Activated naive CD4-positive, alpha-beta T cell (primary cell): ENCODE measurements around the gene FEV.

ENCODE experiments used
- DNase-seq, 4 experiments: peaks; one replicate each; lab custom pipeline; 2025; lab: John Stamatoyannopoulos, UW

The FEV gene

GRCh38 chr2:218985021-218985324 is at the start of gene FEV:
Gene FEV, minus strand, starts transcription at chr2:218985184. Its CDS starts 109 bp downstream, at chr2:218985075.
- DNase-seq: no peak

GRCh38 chr2:219032051-219032745 is 47.2 kb upstream of the FEV start:
- DNase-seq: no peak

DNA sequence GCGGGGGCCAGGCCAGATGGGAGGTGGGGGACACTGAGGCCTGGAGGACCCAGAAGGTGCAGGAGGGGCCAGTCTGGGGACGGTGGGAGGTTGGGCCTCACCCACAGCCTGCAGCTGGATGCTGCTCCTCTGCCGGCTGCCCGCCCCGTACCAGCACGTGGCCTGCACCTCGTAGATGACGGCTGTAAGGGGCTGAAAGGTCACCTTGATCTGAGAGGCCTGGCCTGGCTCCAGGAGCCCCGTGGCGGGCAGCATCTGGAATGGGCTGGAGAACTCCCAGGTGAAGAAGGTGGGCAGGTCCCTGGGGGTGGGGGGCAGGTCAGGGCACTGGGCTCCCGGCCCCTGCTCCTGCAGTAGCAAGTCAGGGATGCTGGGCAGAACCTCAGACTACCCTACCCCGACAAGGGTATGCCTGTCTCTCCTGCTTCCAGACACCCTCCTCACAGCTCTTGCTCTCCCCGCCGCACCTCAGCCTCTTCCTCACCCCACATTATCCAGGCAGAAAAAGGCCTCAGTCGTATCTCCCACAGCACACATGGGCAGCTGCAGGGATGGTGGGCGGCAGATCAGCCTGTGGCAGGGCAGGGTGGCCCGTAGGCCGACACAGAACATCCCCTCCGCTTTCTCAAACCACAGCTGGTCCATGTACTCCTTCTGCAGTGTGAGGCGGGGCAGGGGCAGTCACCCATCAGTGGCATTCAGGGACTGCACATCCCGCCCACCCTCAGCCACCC is 46.2 kb upstream of the FEV start:
- no peak for DNase-seq

DNA sequence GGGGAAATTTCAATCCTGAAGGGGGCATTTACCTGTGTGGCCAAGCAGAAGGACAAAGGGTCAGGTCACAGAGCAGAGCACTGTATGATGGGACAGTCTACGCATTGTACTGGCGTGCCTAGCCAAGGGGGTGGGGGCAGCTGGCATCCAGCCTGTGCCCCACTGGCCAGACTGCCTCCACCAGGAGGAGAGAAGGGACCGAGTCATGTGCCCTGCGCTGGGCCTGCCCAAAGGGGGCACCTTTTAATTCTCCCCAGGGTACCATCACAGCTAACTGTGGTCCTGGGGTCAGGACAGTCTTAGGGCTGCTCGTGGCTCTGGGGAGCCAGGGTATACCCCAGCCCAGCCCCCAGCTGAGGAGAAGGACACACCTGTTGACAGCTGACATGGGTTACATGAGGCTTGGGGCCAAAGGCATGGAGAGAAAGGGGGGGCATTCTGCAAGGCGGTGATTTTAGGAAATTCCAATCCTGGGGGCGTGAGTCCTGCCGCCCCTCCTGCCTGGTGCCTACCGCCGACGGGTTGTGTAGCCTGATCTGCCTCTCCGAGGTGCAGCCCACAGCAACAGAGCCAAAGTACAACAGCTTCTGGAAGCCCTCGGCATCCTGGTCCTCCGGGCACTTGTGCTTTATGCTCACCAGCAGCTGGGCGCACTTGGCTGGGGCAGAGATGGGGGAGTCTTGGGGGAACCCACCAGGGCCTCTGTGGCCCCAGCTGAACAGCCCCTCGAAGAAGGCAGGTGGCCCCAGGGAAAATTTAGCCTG is 45.4 kb upstream of the FEV start:
- no peak for DNase-seq

DNA sequence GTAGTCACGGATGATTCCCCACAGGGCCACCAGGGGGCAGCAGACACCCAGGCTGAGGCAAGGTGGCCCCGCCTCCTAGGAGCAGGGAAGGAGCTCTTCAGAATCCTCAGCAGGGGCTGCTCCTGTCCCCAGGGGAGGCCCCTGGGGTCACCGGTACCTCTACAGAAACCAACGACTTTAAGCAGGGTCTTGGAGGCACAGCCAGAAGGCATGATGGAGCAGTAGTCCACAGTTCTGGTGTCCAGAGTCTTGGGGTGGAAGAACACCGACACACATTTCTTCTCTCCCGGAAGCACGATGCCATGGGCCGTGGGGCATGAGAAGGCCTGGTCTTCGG is 44.8 kb upstream of the FEV start:
- peak; percentile 47 to 67 (median 48) for DNase-seq

- no peak for DNase-seq
These were observed 44.2 kb upstream of the FEV start for GRCh38 chr2:219028996-219029828.

DNA sequence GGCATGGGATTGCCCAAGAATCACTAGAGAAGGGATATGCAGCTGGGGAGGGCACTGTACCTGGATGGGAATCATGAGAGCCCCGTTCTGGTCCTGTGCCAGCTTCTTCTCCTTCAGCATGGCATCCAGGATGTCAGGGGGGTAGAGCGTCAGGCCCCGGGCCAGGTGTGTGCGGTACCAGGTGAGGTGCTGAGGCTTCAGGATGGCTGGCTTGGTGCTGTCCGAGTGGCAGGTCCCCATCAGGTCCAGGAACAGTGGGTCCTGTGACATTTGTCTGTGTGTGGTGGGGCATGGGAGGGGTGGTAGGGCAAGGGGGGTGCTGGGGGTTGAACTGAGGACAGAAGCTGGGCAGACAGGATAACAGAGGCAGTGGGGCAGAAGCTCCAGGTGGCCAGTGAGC is 43.2 kb upstream of the FEV start:
- DNase-seq: no peak

- no peak for DNase-seq
These were observed 42.6 kb upstream of the FEV start for GRCh38 chr2:219027511-219028055.

GRCh38 chr2:219026946-219027345 is 42.0 kb upstream of the FEV start:
- DNase-seq: no peak

GRCh38 chr2:219025637-219026585 is 40.9 kb upstream of the FEV start:
- no peak for DNase-seq

- DNase-seq: no peak
These were observed 39.1 kb upstream of the FEV start for GRCh38 chr2:219024059-219024458.

DNA sequence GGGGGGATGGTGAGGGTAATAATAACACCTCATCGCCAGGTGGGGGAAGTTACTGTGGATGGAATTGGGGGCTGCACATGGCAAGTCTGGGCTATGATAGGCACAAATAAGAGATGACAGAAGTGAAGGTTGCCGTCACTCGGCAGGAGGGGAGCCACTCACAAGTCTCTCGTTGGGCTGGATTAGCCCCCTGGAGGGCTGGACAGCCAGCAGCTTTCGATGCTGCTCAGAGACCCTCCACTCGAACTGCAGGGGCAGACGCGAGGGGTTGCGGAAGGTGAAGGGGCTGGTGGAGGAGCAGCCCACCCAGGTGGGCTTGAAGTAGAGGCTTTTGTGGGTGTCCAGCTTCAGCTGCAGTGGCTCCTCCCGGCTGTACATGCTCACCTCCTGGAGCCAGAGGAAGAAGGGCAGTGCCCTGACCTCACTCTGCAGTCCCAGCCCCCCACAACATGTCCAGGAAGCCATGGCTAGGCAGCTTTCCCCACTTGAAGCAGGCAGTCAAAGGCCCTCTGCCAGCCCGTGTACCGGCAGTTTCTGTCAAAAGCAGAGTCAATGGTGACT is 38.1 kb upstream of the FEV start:
- no peak for DNase-seq

- no peak for DNase-seq
These were observed 37.6 kb upstream of the FEV start for GRCh38 chr2:219022616-219023015.

DNA sequence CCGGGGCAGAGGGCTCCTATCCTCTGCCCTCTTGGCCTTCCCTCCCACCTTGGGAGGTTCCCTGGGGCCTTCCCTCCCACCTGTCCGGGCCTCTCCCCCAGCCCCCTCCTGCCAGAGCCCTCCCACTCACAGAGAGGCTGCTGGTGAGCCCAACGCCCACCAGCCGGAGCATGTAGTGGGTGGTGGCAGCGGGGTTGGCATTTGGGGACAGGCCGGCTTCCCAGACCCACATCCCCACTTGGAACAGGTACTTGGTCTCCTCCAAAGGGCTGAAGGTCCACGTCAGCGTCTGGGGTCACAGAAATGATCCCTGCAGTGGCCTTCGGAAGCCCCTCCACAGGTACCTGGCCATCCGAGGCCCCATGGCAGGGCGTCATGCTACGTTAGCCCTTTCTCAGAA is 37.1 kb upstream of the FEV start:
- DNase-seq: no peak

- DNase-seq: no peak
These were observed 36.6 kb upstream of the FEV start for GRCh38 chr2:219021591-219021990.

DNA sequence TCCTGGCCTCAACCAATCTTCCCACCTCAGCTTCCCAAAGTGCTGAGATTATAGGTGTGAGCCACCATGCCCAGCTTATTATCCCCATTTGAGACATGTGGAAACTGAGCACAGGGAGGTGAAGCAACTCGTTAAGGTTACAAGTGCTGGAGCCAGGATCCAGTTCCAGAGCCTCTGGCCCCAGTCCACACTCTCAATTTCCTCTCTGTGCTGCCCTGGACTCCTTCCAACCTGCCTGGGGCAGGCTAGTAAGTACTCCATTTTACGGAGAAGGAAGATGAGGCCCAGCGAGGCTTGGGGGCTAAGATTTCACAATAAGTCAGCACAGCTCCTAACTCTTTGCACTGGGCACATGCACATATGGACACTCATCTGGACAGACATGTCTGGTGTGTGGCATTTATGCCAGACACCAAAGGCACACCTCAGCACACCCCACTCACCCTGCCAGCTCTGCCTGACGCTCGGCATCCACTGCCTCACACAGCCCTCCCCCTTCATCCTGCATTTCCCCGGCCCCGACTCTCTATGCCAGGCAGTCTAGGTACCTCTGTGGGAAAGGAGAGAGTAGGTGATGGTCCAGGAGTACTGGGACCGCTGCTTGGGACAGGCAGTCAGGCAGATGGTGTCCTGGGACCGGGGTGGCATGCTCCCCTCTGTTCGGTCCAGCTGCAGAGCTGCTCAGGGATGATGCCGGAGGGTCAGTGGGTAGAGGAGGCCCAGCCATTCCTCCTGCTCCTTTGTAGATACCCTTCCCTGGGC is 35.8 kb upstream of the FEV start:
- DNase-seq: no peak

DNA sequence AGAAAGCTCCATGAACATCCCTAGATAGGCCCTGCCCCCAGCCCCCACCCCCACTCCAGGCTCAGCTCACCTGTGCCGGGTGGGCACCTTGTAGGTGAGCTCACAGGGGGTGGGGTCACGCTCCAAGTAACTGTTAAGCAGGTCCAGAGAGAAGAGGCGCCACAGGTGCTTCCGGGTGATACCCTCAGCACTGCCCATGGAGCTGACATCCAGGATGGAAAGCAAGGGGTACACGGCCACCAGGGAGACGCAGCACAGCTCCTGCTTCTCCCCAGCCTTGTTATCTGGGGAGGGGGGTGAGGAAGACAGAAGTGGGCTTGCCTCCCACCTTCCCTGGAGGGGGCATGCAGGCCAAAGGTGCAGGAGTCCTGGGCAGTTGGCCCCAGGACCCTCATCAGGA is 34.5 kb upstream of the FEV start:
- DNase-seq: no peak

GRCh38 chr2:219018726-219019125 is 33.7 kb upstream of the FEV start:
- no peak for DNase-seq

GRCh38 chr2:219018286-219018685 is 33.3 kb upstream of the FEV start:
- no peak for DNase-seq
